DOHH2 (cell line): ENCODE results near the gene ADGRB2.

ENCODE experiments used
- H3F3A ChIP-seq: fragments of 200-600 bp; sonication (generic), shearing (Covaris generic); 2 replicates; pipeline ENCODE4 v1.6.0; 2016; ENCODE audit warnings: antibody characterized with exemption, mild to moderate bottlenecking; ENCODE audit not compliant: control insufficient read depth, insufficient read depth
- H3K27ac ChIP-seq: fragments of 200-600 bp; sonication (generic); 2 replicates; pipeline ENCODE4 v1.5.1; 2014; ENCODE audit warnings: low read depth, mild to moderate bottlenecking, low read length, moderate library complexity
- H3K27me3 ChIP-seq: fragments of 200-600 bp; sonication (generic); 2 replicates; pipeline ENCODE4 v1.6.1; 2014; ENCODE audit warnings: mild to moderate bottlenecking, low read length, mixed read lengths; ENCODE audit not compliant: control insufficient read depth
- H3K36me3 ChIP-seq: fragments of 200-600 bp; sonication (generic); 2 replicates; pipeline ENCODE4 v1.6.1; 2014; ENCODE audit warnings: mild to moderate bottlenecking, low read length, moderate library complexity, mixed read lengths; ENCODE audit not compliant: control insufficient read depth
- H3K4me1 ChIP-seq: fragments of 200-600 bp; sonication (generic); 2 replicates; pipeline ENCODE4 v1.6.1; 2014; ENCODE audit warnings: mild to moderate bottlenecking, low read length, mixed read lengths; ENCODE audit not compliant: control insufficient read depth
- H3K4me2 ChIP-seq: fragments of 200-600 bp; sonication (generic); 2 replicates; pipeline ENCODE4 v1.6.0; 2014; ENCODE audit warnings: mild to moderate bottlenecking, low read length, moderate library complexity
- H3K4me3 ChIP-seq: fragments of 200-600 bp; sonication (generic); 2 replicates; pipeline ENCODE4 v1.5.1; 2014; ENCODE audit warnings: mild to moderate bottlenecking, low read length, mixed read lengths
- H3K79me2 ChIP-seq: fragments of 200-600 bp; sonication (generic); 2 replicates; pipeline ENCODE4 v1.6.1; 2014; ENCODE audit warnings: mild to moderate bottlenecking, low read length, mixed read lengths; ENCODE audit not compliant: control insufficient read depth
- H3K9me2 ChIP-seq: fragments of 200-600 bp; sonication (generic); replicated peaks from 2 replicates; pipeline ENCODE4 v1.6.1; 2014; ENCODE audit warnings: mild to moderate bottlenecking, low read length, mixed read lengths; ENCODE audit not compliant: control insufficient read depth
- H3K9me3 ChIP-seq: fragments of 200-600 bp; sonication (generic); 2 replicates; pipeline ENCODE4 v1.6.1; 2014; ENCODE audit warnings: antibody characterized with exemption, low read length, mixed read lengths; ENCODE audit not compliant: control insufficient read depth, insufficient read depth
- H4K20me1 ChIP-seq: fragments of 200-600 bp; sonication (generic); 2 replicates; pipeline ENCODE4 v1.6.0; 2014; ENCODE audit warnings: low read depth, mild to moderate bottlenecking, antibody characterized with exemption, low read length, moderate library complexity; ENCODE audit not compliant: control insufficient read depth, insufficient read depth
- EZH2phosphoT487 ChIP-seq: fragments of 200-600 bp; sonication (generic); IDR thresholded peaks from 2 replicates; pipeline ENCODE4 v1.6.1; 2017; ENCODE audit warnings: borderline replicate concordance, mild to moderate bottlenecking, antibody characterized with exemption, low read length, moderate library complexity, mixed read lengths
- TF ChIP-seq, protein P1 (sequence below): fragments of 200-600 bp; sonication (generic); IDR thresholded peaks from one replicate; pipeline ENCODE4 v1.5.1; 2014; ENCODE audit warnings: antibody characterized with exemption, mild to moderate bottlenecking, low read depth, low read length; ENCODE audit not compliant: poor library complexity, severe bottlenecking

ADGRB2 gene

DNA sequence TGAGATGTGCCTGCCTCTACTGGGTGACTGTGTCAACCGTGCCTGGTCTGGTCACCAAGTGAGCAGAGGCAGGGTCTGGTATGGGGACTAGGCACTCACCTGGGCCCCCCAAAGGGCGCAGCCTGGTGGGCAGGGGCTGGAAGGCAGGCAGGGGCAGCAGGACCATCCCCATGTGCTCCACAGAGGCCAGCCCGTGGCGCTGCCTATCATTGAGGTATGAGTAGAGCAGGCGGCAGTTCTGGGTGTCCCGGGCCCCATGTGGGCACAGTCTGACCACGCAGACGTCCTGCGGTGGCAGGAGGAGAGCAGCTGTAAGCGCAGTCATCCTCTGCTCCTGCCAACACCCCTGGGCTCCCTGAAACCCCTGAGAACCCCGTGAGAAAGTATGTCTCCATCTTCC is 28.0 kb upstream of the ADGRB2 start:
- TF ChIP-seq, protein P1, sequence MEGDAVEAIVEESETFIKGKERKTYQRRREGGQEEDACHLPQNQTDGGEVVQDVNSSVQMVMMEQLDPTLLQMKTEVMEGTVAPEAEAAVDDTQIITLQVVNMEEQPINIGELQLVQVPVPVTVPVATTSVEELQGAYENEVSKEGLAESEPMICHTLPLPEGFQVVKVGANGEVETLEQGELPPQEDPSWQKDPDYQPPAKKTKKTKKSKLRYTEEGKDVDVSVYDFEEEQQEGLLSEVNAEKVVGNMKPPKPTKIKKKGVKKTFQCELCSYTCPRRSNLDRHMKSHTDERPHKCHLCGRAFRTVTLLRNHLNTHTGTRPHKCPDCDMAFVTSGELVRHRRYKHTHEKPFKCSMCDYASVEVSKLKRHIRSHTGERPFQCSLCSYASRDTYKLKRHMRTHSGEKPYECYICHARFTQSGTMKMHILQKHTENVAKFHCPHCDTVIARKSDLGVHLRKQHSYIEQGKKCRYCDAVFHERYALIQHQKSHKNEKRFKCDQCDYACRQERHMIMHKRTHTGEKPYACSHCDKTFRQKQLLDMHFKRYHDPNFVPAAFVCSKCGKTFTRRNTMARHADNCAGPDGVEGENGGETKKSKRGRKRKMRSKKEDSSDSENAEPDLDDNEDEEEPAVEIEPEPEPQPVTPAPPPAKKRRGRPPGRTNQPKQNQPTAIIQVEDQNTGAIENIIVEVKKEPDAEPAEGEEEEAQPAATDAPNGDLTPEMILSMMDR = no peak
- TF ChIP-seq EZH2phosphoT487 = no peak
- Histone ChIP-seq H3K4me2 (no peak overlapping the region), H3K4me3 (no peak overlapping the region), H3K27ac (no peak overlapping the region), H3K36me3 (no peaks in the 10 kb centered on the region), H3K4me1 (peaks cover 17% of the 10 kb centered on the region), H3K9me2 (no peaks in the 10 kb centered on the region), H3K9me3 (no peaks in the 10 kb centered on the region), H3F3A (peaks cover 6% of the 10 kb centered on the region; the same call in 1 of the 2 replicates), H3K27me3 (peaks cover 27% of the 10 kb centered on the region), H4K20me1 (no peaks in the 10 kb centered on the region), H3K79me2 (no peaks in the 10 kb centered on the region)

DNA sequence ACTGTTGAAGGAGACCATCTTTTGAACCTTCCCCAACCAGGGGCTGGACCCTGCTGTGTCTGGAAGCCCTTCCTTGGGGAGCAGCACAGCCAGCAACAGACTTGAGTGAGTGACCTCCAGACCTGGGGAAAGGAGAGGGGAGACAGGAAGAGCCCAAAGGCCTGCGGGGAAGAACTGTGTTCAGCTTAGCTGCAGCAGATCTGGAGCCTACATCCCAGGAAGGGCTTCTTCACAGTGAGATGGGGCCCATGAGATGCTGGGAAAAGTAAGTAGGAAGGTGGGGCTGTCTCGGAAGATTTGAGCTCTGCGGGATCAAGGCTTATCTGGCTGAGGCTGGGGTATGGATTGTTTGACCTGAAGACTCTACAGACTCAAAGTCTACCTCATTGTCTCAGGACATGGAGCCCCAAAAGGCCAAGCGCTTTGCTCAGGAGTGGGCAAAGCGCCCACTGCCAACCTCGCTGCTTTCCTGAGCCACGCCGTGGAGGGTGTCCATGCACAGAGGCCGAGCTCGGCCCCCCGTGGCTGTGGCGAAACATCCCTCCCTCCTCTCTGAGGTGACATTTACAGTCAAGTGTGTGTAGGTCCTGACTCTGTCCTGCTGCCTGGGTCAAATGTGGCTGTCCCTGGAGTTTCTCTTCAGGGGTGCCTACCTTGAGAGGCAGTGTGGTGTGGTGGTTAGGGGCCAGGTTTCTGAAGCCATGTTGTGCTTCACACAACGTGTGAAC is 27.2 kb upstream of the ADGRB2 start:
- H3K9me3 ChIP-seq = no peaks in the 10 kb centered on the region
- no peak overlapping the region for H3K4me2 ChIP-seq
- H4K20me1 ChIP-seq = no peaks in the 10 kb centered on the region
- H3K27ac ChIP-seq = no peak overlapping the region
- H3K4me3 ChIP-seq = no peak overlapping the region
- H3F3A ChIP-seq = peaks cover 6% of the 10 kb centered on the region; the same call in 1 of the 2 replicates
- H3K9me2 ChIP-seq = no peaks in the 10 kb centered on the region
- peaks cover 21% of the 10 kb centered on the region for H3K27me3 ChIP-seq
- H3K4me1 ChIP-seq = peaks cover 17% of the 10 kb centered on the region
- H3K36me3 ChIP-seq = no peaks in the 10 kb centered on the region
- TF ChIP-seq, protein P1 = no peak
- TF ChIP-seq EZH2phosphoT487 = no peak
- H3K79me2 ChIP-seq = no peaks in the 10 kb centered on the region

DNA sequence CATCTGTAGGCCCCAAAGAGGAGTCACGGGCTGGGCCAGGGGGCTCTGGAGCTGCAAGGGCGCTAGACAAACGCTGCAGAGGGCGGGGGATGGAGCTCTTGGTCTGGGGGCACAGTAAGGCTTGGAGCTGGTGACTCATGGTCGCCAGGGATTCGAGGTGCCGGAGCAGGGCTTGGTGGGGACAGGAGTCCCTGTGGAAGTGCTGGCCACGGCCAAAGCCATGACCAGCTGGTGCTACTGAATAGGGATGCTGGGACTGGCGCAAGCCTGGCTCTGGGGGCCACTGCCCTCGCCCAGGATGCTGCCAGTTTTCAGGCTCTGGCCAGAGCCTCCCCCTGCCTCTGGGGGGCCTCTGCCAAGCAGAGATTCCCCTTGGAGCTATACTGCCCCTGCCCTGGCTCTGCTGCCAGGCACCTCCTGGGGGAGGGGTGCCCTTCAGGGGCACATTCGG is 26.5 kb upstream of the ADGRB2 start:
- no peaks in the 10 kb centered on the region for H3K9me3 ChIP-seq
- no peak overlapping the region for H3K27ac ChIP-seq
- peaks cover 15% of the 10 kb centered on the region for H3K27me3 ChIP-seq
- peaks cover 6% of the 10 kb centered on the region; the same call in 1 of the 2 replicates for H3F3A ChIP-seq
- H3K4me1 ChIP-seq = peaks cover 22% of the 10 kb centered on the region
- no peak for TF ChIP-seq EZH2phosphoT487
- TF ChIP-seq, protein P1 = no peak
- no peak overlapping the region for H3K4me3 ChIP-seq
- H3K4me2 ChIP-seq = no peak overlapping the region
- H3K79me2 ChIP-seq = no peaks in the 10 kb centered on the region
- H4K20me1 ChIP-seq = no peaks in the 10 kb centered on the region
- H3K9me2 ChIP-seq = no peaks in the 10 kb centered on the region
- H3K36me3 ChIP-seq = no peaks in the 10 kb centered on the region
